ENCODE results near the gene SMC1B. TPM values are rescaled to one million over a fixed set of nuclear protein-coding genes. Genes with fewer than 3 reads are reported as not detected.

The SMC1B gene
- total and polyA plus RNA-seq, 8 donors: 0.06 TPM; not detected in 7

DNA sequence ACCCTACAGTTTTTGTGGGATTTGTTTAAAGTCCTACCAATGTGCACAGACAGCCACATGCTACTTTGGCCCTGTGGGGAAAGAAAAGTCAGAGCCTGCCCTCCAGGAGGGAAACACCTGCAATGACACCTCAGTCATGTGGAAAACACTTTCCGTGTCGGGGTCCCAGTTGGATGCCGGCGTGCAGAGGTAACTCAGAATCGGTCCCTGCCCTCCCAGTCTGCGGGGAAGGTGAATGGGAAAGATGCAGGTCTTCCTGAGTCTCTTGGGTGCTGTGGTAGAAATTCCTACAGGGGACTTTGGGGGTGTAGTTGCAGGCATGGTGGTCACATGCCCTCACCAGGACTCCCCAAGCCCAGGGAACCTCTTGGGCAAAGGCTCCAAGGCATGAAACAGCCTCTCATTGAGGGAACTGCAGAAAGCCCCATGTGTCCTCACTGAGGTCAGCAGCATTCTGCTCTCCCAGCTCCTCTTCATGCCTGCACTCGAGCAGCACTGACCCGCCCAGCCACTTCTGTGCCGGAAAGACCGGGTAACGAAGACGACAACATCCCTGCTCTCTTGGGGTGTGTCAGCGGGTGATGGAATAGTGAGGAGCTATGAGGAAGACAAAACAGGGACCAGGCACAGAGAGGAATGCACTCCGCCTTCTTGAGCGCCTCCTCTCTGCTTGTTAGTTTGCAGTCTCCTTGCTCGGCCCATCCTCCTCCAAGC is 4.8 kb upstream of the SMC1B start:
- no peak overlapping the region for H3K27ac ChIP-seq
- ATAC-seq: no peak
- no peak for FAIRE-seq
- H3K4me1 ChIP-seq: peaks cover 0 to 3% (median 0%) of the 10 kb centered on the region in 3 donors
- no peaks in the 10 kb centered on the region for H3K27me3 ChIP-seq
- WGBS, 2 donors: 93 to 94% methylated on average over 16 of the region's 16 CpGs
- H3K4me3 ChIP-seq: no peak overlapping the region
- TF ChIP-seq, protein P1, sequence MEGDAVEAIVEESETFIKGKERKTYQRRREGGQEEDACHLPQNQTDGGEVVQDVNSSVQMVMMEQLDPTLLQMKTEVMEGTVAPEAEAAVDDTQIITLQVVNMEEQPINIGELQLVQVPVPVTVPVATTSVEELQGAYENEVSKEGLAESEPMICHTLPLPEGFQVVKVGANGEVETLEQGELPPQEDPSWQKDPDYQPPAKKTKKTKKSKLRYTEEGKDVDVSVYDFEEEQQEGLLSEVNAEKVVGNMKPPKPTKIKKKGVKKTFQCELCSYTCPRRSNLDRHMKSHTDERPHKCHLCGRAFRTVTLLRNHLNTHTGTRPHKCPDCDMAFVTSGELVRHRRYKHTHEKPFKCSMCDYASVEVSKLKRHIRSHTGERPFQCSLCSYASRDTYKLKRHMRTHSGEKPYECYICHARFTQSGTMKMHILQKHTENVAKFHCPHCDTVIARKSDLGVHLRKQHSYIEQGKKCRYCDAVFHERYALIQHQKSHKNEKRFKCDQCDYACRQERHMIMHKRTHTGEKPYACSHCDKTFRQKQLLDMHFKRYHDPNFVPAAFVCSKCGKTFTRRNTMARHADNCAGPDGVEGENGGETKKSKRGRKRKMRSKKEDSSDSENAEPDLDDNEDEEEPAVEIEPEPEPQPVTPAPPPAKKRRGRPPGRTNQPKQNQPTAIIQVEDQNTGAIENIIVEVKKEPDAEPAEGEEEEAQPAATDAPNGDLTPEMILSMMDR (IDR thresholded peaks at IDR 0.05): no peak
- no peak for DNase-seq
- intact Hi-C loops (cut with DNase I): no loop called here
- H3K36me3 ChIP-seq: no peaks in the 10 kb centered on the region
- H3K9me3 ChIP-seq: no peaks in the 10 kb centered on the region

DNA sequence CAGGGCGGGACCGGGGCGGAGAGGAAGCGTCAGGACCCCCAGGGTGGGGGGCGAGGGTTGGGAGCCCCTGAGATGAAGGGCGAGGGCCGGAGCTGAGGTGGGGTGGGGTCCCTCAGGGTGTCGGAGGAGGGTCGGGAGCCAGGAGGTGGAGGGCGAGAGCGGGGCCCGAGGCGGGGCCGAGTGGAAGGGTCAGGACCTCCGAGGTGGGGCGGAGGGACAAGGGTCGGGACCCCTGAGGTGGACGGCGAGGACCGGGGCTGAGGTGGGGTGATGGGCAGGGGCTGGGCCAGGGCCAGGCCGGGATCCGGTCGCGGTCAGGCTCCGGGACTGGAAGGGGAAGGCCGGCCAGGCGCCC is 409 bp downstream of the SMC1B start:
- intact Hi-C loops (cut with DNase I): no loop called here
- 90 to 93% methylated on average over 26 to 27 of the region's 27 CpGs for WGBS, 2 donors
- DNase-seq (peak in 1 of 6 donors; percentile 46), ATAC-seq (no peak), FAIRE-seq (no peak)
- TF ChIP-seq, protein P1 (IDR thresholded peaks at IDR 0.05): no peak
- H3K27ac ChIP-seq: no peak overlapping the region
- H3K9me3 ChIP-seq: no peaks in the 10 kb centered on the region
- H3K36me3 ChIP-seq: no peaks in the 10 kb centered on the region
- peak overlapping the region in 3 of 4 donors; percentile 37 to 47 (median 42) for H3K4me3 ChIP-seq
- H3K27me3 ChIP-seq: no peaks in the 10 kb centered on the region
- peaks cover 0 to 3% (median 0%) of the 10 kb centered on the region in 3 donors for H3K4me1 ChIP-seq

DNA sequence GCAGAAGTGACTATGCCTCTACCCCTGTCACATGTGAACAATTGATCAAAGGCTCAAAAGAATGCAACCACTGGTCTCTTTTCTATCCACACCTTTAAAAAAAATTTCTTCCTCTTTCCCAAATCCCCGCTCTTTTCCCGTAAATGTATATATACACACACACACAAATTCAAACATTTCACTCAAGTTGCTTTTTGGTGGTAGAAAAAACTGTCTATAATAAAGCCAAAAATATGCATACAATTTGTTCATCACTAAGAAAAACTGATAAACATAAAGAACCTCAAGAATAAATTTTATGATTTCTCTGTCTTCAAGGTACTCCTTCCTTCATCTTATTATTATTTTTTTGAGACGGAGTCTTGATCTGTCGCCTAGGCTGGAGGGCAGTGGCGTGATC is 5.6 kb downstream of the SMC1B start:
- Histone ChIP-seq H3K36me3 (no peaks in the 10 kb centered on the region), H3K27me3 (no peaks in the 10 kb centered on the region), H3K9me3 (no peaks in the 10 kb centered on the region), H3K4me1 (no peaks in the 10 kb centered on the region), H3K4me3 (no peak overlapping the region), H3K27ac (no peak overlapping the region)
- ATAC-seq (no peak), FAIRE-seq (no peak), DNase-seq (no peak)
- 95% methylated on average over 5 of the region's 5 CpGs for WGBS, 2 donors
- intact Hi-C loops (cut with DNase I): no loop called here
- TF ChIP-seq, protein P1 (IDR thresholded peaks at IDR 0.05): no peak

DNA sequence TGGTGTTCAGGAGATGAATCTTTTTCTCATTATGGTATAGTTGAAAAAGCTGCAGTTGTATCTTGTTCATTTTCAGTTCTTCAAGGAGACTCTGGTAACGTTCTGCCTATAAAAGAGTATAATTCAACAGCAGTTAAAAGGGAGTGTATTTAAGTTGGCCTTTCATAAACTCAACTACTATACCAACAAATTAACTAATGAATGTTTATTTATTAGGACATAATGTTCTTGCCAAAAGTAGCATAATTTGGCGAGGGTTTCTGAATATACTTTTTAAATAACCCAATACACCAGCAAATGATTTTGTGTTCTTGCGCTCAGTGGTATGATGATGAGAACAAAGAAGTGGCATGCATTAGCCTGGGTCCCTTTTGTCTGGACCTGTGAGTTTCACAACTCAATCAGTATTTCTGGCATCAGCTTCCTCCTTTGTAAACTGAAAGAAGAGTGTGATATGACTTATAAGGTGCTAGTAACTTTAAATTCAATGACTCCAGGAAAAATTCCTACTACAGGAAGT is 10.9 kb downstream of the SMC1B start:
- no peak overlapping the region for H3K4me3 ChIP-seq
- DNase-seq (no peak), FAIRE-seq (no peak), ATAC-seq (no peak)
- H3K36me3 ChIP-seq: no peaks in the 10 kb centered on the region
- no peak overlapping the region for H3K27ac ChIP-seq
- no peaks in the 10 kb centered on the region for H3K27me3 ChIP-seq
- intact Hi-C loops (cut with DNase I): no loop called here
- H3K4me1 ChIP-seq: no peaks in the 10 kb centered on the region
- TF ChIP-seq, protein P1 (IDR thresholded peaks at IDR 0.05): no peak
- no peaks in the 10 kb centered on the region for H3K9me3 ChIP-seq
- 65 to 73% methylated on average over 3 of the region's 3 CpGs for WGBS, 2 donors
